Progenitor cell of endocrine pancreas (in vitro differentiated cells): ENCODE data around the gene FREM2. TPM values are rescaled to one million over a fixed set of nuclear protein-coding genes. Genes with fewer than 3 reads are reported as not detected.

Source experiments
- DNase-seq: peaks from one replicate; pipeline ENCODE4 v3.0.0; 2021; ENCODE audit warnings: low spot score; ENCODE audit not compliant: unreplicated experiment
- H3K27ac Mint-ChIP-seq: 2 replicates; pipeline ENCODE4 v1.8.0; 2021; ENCODE audit warnings: mild to moderate bottlenecking, moderate library complexity, mixed read lengths
- H3K27me3 Mint-ChIP-seq: 2 replicates; pipeline ENCODE4 v1.8.0; 2021; ENCODE audit warnings: mixed read lengths
- H3K36me3 Mint-ChIP-seq: 2 replicates; pipeline ENCODE4 v1.8.0; 2022; ENCODE audit warnings: mixed read lengths; ENCODE audit not compliant: insufficient read depth
- H3K4me1 Mint-ChIP-seq: 2 replicates; pipeline ENCODE4 v1.8.0; 2021; ENCODE audit warnings: low read depth, mixed read lengths
- H3K4me3 Mint-ChIP-seq: 2 replicates; pipeline ENCODE4 v1.8.0; 2021; ENCODE audit warnings: low read depth, mild to moderate bottlenecking, moderate library complexity, mixed read lengths
- H3K9me3 Mint-ChIP-seq: 2 replicates; pipeline ENCODE4 v1.8.0; 2021; ENCODE audit warnings: low read depth, mixed read lengths
- total RNA-seq: library from RNA; stranded (reverse); gene quantifications from 2 replicates; pipeline ENCODE4 v1.2.1, GENCODE V29; 2021
- TF ChIP-seq, protein P1 (sequence below): fragments of 200-600 bp; sonication (generic); IDR thresholded peaks from one replicate; pipeline ENCODE4 v1.5.0; 2021; ENCODE audit warnings: antibody characterized with exemption, mild to moderate bottlenecking; ENCODE audit not compliant: unreplicated experiment

The FREM2 gene
- total RNA-seq, 1 donor from 2014 or later, result 75.3 TPM

GRCh38 chr13:38879278-38879677, 192.4 kb downstream of the FREM2 start:
- no peak overlapping the region for H3K27ac Mint-ChIP-seq
- no peaks in the 10 kb centered on the region for H3K27me3 Mint-ChIP-seq

GRCh38 chr13:38879786-38880185, 192.9 kb downstream of the FREM2 start:
- Mint-ChIP-seq H3K9me3 (no peaks in the 10 kb centered on the region), H3K27me3 (no peaks in the 10 kb centered on the region), H3K27ac (no peak overlapping the region), H3K36me3 (peaks cover 31% of the 10 kb centered on the region), H3K4me3 (no peak overlapping the region), H3K4me1 (peaks cover 10% of the 10 kb centered on the region)
- TF ChIP-seq, protein P1, sequence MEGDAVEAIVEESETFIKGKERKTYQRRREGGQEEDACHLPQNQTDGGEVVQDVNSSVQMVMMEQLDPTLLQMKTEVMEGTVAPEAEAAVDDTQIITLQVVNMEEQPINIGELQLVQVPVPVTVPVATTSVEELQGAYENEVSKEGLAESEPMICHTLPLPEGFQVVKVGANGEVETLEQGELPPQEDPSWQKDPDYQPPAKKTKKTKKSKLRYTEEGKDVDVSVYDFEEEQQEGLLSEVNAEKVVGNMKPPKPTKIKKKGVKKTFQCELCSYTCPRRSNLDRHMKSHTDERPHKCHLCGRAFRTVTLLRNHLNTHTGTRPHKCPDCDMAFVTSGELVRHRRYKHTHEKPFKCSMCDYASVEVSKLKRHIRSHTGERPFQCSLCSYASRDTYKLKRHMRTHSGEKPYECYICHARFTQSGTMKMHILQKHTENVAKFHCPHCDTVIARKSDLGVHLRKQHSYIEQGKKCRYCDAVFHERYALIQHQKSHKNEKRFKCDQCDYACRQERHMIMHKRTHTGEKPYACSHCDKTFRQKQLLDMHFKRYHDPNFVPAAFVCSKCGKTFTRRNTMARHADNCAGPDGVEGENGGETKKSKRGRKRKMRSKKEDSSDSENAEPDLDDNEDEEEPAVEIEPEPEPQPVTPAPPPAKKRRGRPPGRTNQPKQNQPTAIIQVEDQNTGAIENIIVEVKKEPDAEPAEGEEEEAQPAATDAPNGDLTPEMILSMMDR, result no peak
- DNase-seq, result no peak

More at GRCh38 chr13:38879278-38879677, 192.4 kb downstream of the FREM2 start:
- TF ChIP-seq, protein P1, result no peak
- Mint-ChIP-seq H3K4me3 (no peak overlapping the region), H3K36me3 (peaks cover 34% of the 10 kb centered on the region), H3K9me3 (no peaks in the 10 kb centered on the region), H3K4me1 (peaks cover 10% of the 10 kb centered on the region)
- DNase-seq, result no peak

- TF ChIP-seq, protein P1, result no peak
- H3K9me3 Mint-ChIP-seq, result no peaks in the 10 kb centered on the region
- DNase-seq, result no peak
- peaks cover 10% of the 10 kb centered on the region for H3K4me1 Mint-ChIP-seq
- H3K27me3 Mint-ChIP-seq, result no peaks in the 10 kb centered on the region
- peaks cover 31% of the 10 kb centered on the region for H3K36me3 Mint-ChIP-seq
- no peak overlapping the region for H3K27ac Mint-ChIP-seq
- no peak overlapping the region for H3K4me3 Mint-ChIP-seq
Observed at GRCh38 chr13:38880397-38880796, 193.5 kb downstream of the FREM2 start.

DNA sequence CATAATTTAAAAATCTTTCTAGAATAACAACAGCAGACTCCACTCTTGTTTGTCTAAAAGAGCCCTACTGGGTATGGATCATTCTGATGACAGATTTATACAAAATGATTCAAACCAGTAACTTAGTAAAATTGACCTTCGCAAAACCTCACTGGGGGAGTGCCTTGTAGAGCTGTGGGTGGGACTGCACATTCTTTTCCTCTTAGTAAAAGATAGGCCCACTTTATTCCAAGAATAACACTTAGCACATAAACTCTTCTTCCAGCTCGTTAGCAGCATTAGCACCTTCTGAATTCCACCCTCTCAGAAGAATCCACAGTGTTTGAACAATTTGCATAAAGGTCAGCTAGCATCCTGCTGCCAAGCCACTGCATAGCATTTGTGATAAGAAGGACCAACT, 196.9 kb downstream of the FREM2 start:
- TF ChIP-seq, protein P1, result no peak
- Mint-ChIP-seq H3K4me3 (no peak overlapping the region), H3K27me3 (no peaks in the 10 kb centered on the region), H3K36me3 (peaks cover 12% of the 10 kb centered on the region), H3K4me1 (peaks cover 12% of the 10 kb centered on the region), H3K27ac (no peak overlapping the region), H3K9me3 (no peaks in the 10 kb centered on the region)
- no peak for DNase-seq

- no peak for DNase-seq
- H3K4me1 Mint-ChIP-seq, result peaks cover 9% of the 10 kb centered on the region
- no peaks in the 10 kb centered on the region for H3K27me3 Mint-ChIP-seq
- H3K4me3 Mint-ChIP-seq, result no peak overlapping the region
- peaks cover 10% of the 10 kb centered on the region for H3K36me3 Mint-ChIP-seq
- peaks cover 13% of the 10 kb centered on the region for H3K9me3 Mint-ChIP-seq
- no peak overlapping the region for H3K27ac Mint-ChIP-seq
- TF ChIP-seq, protein P1, result no peak
Observed at GRCh38 chr13:38888309-38888708, 201.4 kb downstream of the FREM2 start.
